SK-N-MC (cell line): Measurements from ENCODE around the gene PITRM1.

Experiments
- EZH2 ChIP-seq: fragments of 200-600 bp; sonication (generic); IDR thresholded peaks from one replicate; pipeline ENCODE4 v1.6.1; 2017; ENCODE audit warnings: antibody characterized with exemption
- FOXP2 ChIP-seq: optimal IDR thresholded peaks from 2 replicates; pipeline ENCODE3; 2011; ENCODE audit warnings: mild to moderate bottlenecking, moderate library complexity; ENCODE audit not compliant: insufficient read depth; ENCODE audit errors: extremely low read length, control extremely low read depth
- POLR2AphosphoS5 ChIP-seq: IDR thresholded peaks from 2 replicates; pipeline ENCODE4 v1.6.1; 2012; ENCODE audit warnings: mild to moderate bottlenecking, low read depth, low read length, borderline replicate concordance

- TF ChIP-seq EZH2 = no peak
- TF ChIP-seq POLR2AphosphoS5 = no peak
- TF ChIP-seq FOXP2 = no peak
Measured at GRCh38 chr10:3148041-3148440, 24.5 kb downstream of the PITRM1 start.
